ENCODE results near the gene ANK2.

GRCh38 chr4:113394108-113394729 is 344.8 kb downstream of the ANK2 start:
- TF ChIP-seq CTCF (IDR thresholded peaks at IDR 0.05), result no peak
- no peak for TF ChIP-seq POLR2A (IDR thresholded peaks at IDR 0.05)

Data from thyroid gland (tissue), 4 donors.